ENCODE data around the gene PUM1.
A peak's percentile ranks its signal among the peaks of the same experiment; 100 is the strongest.
"Not testable (repeated sequence)": the region's sequence is repeated elsewhere in the genome, so short reads cannot be mapped to it uniquely, and the experiment has no call there.

Gene PUM1

GRCh38 chr1:31065310-31066217 lies at the start of gene PUM1:
TSS of gene PUM1 (minus strand) at chr1:31065717. CDS start at chr1:31059566, 6,151 bp downstream.
- peak; percentile 74 to 97 (median 93) for DNase-seq

- no peak for DNase-seq
Observed at GRCh38 chr1:31112266-31112935, 46.9 kb upstream of the PUM1 start.

- DNase-seq: peak in 3 of 51 donors; percentile 2 to 3 (median 3)
Observed at GRCh38 chr1:31111290-31111951, 45.9 kb upstream of the PUM1 start.

- DNase-seq: no peak
Observed at GRCh38 chr1:31110846-31111245, 45.3 kb upstream of the PUM1 start.

GRCh38 chr1:31108861-31109260 lies 43.3 kb upstream of the PUM1 start:
- no peak for DNase-seq

- no peak for DNase-seq
Observed at GRCh38 chr1:31105646-31106045, 40.1 kb upstream of the PUM1 start.

GRCh38 chr1:31102501-31102950 lies 37.0 kb upstream of the PUM1 start:
- no peak for DNase-seq

GRCh38 chr1:31101147-31101502 lies 35.6 kb upstream of the PUM1 start:
- DNase-seq: no peak

- no peak for DNase-seq
Observed at GRCh38 chr1:31099293-31100032, 33.9 kb upstream of the PUM1 start.

- no peak for DNase-seq
Observed at GRCh38 chr1:31095985-31096384, 30.5 kb upstream of the PUM1 start.

- no peak for DNase-seq
Observed at GRCh38 chr1:31095298-31095981, 29.9 kb upstream of the PUM1 start.

- not testable (repeated sequence) for DNase-seq
Observed at GRCh38 chr1:31088081-31088480, 22.6 kb upstream of the PUM1 start.

GRCh38 chr1:31084782-31085569 lies 19.5 kb upstream of the PUM1 start:
- DNase-seq: no peak

GRCh38 chr1:31082385-31082784 lies 16.9 kb upstream of the PUM1 start:
- DNase-seq: no peak

GRCh38 chr1:31073044-31073443 lies 7.5 kb upstream of the PUM1 start:
- no peak for DNase-seq

- no peak for DNase-seq
Observed at GRCh38 chr1:31072304-31072746, 6.8 kb upstream of the PUM1 start.

- no peak for DNase-seq
Observed at GRCh38 chr1:31069392-31069791, 3.9 kb upstream of the PUM1 start.

GRCh38 chr1:31064718-31065309 lies 703 bp downstream of the PUM1 start:
- peak in 34 of 51 donors; percentile 6 to 94 (median 47) for DNase-seq

GRCh38 chr1:31064111-31064717 lies 1.3 kb downstream of the PUM1 start:
- DNase-seq: peak in 1 of 51 donors; percentile 38
